Uterus (tissue), 4 donors: ENCODE data around the gene ACOT7. TPM values are rescaled to one million over a fixed set of nuclear protein-coding genes. Genes with fewer than 3 reads are reported as not detected.

ENCODE experiments used
- DNase-seq, 2 donors: peaks; one replicate each; pipeline ENCODE4 v3.0.0-alpha.2; 2019 to 2020
- H3K27ac ChIP-seq, 2 donors: fragments of 200-600 bp; sonication (generic); 1 replicate in 1 of 2; 2 replicates in 1 of 2; pipeline ENCODE4 v1.5.1; 2016 to 2018
- H3K27me3 ChIP-seq, 2 donors: fragments of 200-600 bp; sonication (generic); one replicate each; pipeline ENCODE4 v1.5.1; 2018 to 2019; ENCODE audit warnings: control low read depth in 1 of 2
- H3K36me3 ChIP-seq, 2 donors: fragments of 200-600 bp; sonication (generic); one replicate each; pipeline ENCODE4 v1.5.1; 2019; ENCODE audit warnings: control low read depth in 1 of 2
- H3K4me1 ChIP-seq, 2 donors: fragments of 200-600 bp; sonication (generic); one replicate each; pipeline ENCODE4 v1.5.1; 2018 to 2019; ENCODE audit warnings: control low read depth in 1 of 2
- H3K4me3 ChIP-seq, 2 donors: fragments of 200-600 bp; sonication (generic); 1 replicate in 1 of 2; 2 replicates in 1 of 2; pipeline ENCODE4 v1.5.1; 2018 to 2019; ENCODE audit warnings: mild to moderate bottlenecking in 1 of 2
- H3K9me3 ChIP-seq, 2 donors: fragments of 200-600 bp; sonication (generic); one replicate each; pipeline ENCODE4 v1.5.1; 2019; ENCODE audit warnings: control low read depth in 1 of 2
- CTCF ChIP-seq, 4 experiments: fragments of 200-600 bp in 2 of 4; fragments of 450-650 bp in 2 of 4; sonication (generic) in 2 of 4; IDR thresholded peaks; one replicate each; pipeline ENCODE4 v1.5.1; 2016 to 2019; ENCODE audit warnings: antibody characterized with exemption in 4 of 4, mild to moderate bottlenecking in 2 of 4, moderate library complexity in 1 of 4
- POLR2A ChIP-seq, 2 donors: fragments of 450-650 bp; IDR thresholded peaks; one replicate each; pipeline ENCODE4 v1.6.1; 2016; ENCODE audit warnings: antibody characterized with exemption in 2 of 2, mild to moderate bottlenecking in 1 of 2, moderate library complexity in 1 of 2
- intact Hi-C: fragments of 100-400 bp; cut with DNase I; formaldehyde crosslinking; loops from one replicate; pipeline ENCODE4 v1.15.1; 2023; ENCODE audit warnings: low total_unique reads
- total RNA-seq, 4 donors: library from RNA; depleted of rRNA in 3 of 4; stranded (reverse); fragments of >200 nt in 3 of 4; gene quantifications; one replicate each; pipeline versions ENCODE4 v1.1.0 to v1.2.4, GENCODE V29; 2014 to 2023
- donor health status: DM: yes; HTN: yes; CAD: no.

The ACOT7 gene
- total RNA-seq, 4 donors from 2014 or later = 7.4 to 27.6 (median 12.4) TPM

GRCh38 chr1:6280761-6281451 lies 112.7 kb downstream of the ACOT7 start:
- H3K27ac ChIP-seq = no peak overlapping the region
- H3K36me3 ChIP-seq = no peaks in the 10 kb centered on the region
- H3K4me3 ChIP-seq = no peak overlapping the region
- H3K4me1 ChIP-seq = peaks cover 0 to 5% of the 10 kb centered on the region in 2 donors
- TF ChIP-seq CTCF (IDR thresholded peaks at IDR 0.05) (peak in 2 of 4 experiments; percentile 20 to 37), POLR2A (IDR thresholded peaks at IDR 0.05) (no peak)
- intact Hi-C loops = no loop called here
- no peaks in the 10 kb centered on the region for H3K27me3 ChIP-seq
- no peaks in the 10 kb centered on the region for H3K9me3 ChIP-seq
- DNase-seq = no peak

- intact Hi-C loops = no loop called here
Observed at GRCh38 chr1:6279613-6280383, 113.8 kb downstream of the ACOT7 start.

GRCh38 chr1:6279066-6279465 lies 114.5 kb downstream of the ACOT7 start:
- Histone ChIP-seq H3K4me1 (peaks cover 0 to 5% of the 10 kb centered on the region in 2 donors), H3K4me3 (no peak overlapping the region), H3K9me3 (no peaks in the 10 kb centered on the region), H3K27me3 (no peaks in the 10 kb centered on the region), H3K36me3 (no peaks in the 10 kb centered on the region), H3K27ac (no peak overlapping the region)
- no peak for TF ChIP-seq POLR2A (IDR thresholded peaks at IDR 0.05)
- no peak for TF ChIP-seq CTCF (IDR thresholded peaks at IDR 0.05)
- DNase-seq = no peak
- intact Hi-C loops = no loop called here

More at GRCh38 chr1:6279613-6280383, 113.8 kb downstream of the ACOT7 start:
- TF ChIP-seq POLR2A (IDR thresholded peaks at IDR 0.05) = no peak
- H3K9me3 ChIP-seq = no peaks in the 10 kb centered on the region
- H3K27me3 ChIP-seq = no peaks in the 10 kb centered on the region
- H3K36me3 ChIP-seq = no peaks in the 10 kb centered on the region
- no peak for DNase-seq
- H3K4me3 ChIP-seq = no peak overlapping the region
- no peak overlapping the region for H3K27ac ChIP-seq
- peaks cover 0 to 5% of the 10 kb centered on the region in 2 donors for H3K4me1 ChIP-seq

- H3K27ac ChIP-seq = no peak overlapping the region
- peaks cover 0 to 5% of the 10 kb centered on the region in 2 donors for H3K4me1 ChIP-seq
- no peaks in the 10 kb centered on the region for H3K9me3 ChIP-seq
- no peaks in the 10 kb centered on the region for H3K27me3 ChIP-seq
- no peaks in the 10 kb centered on the region for H3K36me3 ChIP-seq
- H3K4me3 ChIP-seq = no peak overlapping the region
- TF ChIP-seq POLR2A (IDR thresholded peaks at IDR 0.05) (no peak), CTCF (IDR thresholded peaks at IDR 0.05) (no peak)
- intact Hi-C loops = no loop called here
- DNase-seq = no peak
Observed at GRCh38 chr1:6278263-6278662, 115.3 kb downstream of the ACOT7 start.

GRCh38 chr1:6276811-6277555 lies 116.6 kb downstream of the ACOT7 start:
- Histone ChIP-seq H3K9me3 (no peaks in the 10 kb centered on the region), H3K36me3 (no peaks in the 10 kb centered on the region), H3K27me3 (no peaks in the 10 kb centered on the region), H3K4me1 (peaks cover 3 to 5% of the 10 kb centered on the region in 2 donors), H3K27ac (peak overlapping the region; percentile 56 to 72), H3K4me3 (no peak overlapping the region)
- TF ChIP-seq CTCF (IDR thresholded peaks at IDR 0.05) (no peak), POLR2A (IDR thresholded peaks at IDR 0.05) (no peak)
- intact Hi-C loops = no loop called here
- DNase-seq = no peak
